Spinal cord (tissue), 10 donors: ENCODE measurements around the gene PLCD3. TPM values are rescaled to one million over a fixed set of nuclear protein-coding genes. Genes with fewer than 3 reads are reported as not detected.
"Not testable (repeated sequence)": the region's sequence is repeated elsewhere in the genome, so short reads cannot be mapped to it uniquely, and the experiment has no call there.

Experiments used
- DNase-seq, 6 donors: peaks; one replicate each; pipeline versions ENCODE4 v3.0.0 to v3.0.0-alpha.2; 2013 to 2015; ENCODE audit warnings: low spot score in 6 of 6, low read depth in 4 of 6
- H3K27ac ChIP-seq: one replicate; pipeline ENCODE4 v1.5.1; 2013; ENCODE audit warnings: low read depth, low read length, control low read depth
- H3K27me3 ChIP-seq: one replicate; pipeline ENCODE4 v1.6.1; 2013; ENCODE audit warnings: low read length; ENCODE audit not compliant: control insufficient read depth, insufficient read depth
- H3K36me3 ChIP-seq: one replicate; pipeline ENCODE4 v1.6.1; 2013; ENCODE audit warnings: low read length; ENCODE audit not compliant: control insufficient read depth, insufficient read depth
- H3K4me1 ChIP-seq: one replicate; pipeline ENCODE4 v1.6.1; 2013; ENCODE audit warnings: low read length; ENCODE audit not compliant: control insufficient read depth, insufficient read depth
- H3K4me3 ChIP-seq: one replicate; pipeline ENCODE4 v1.5.1; 2013; ENCODE audit warnings: low read depth, low read length, control low read depth
- H3K9me3 ChIP-seq: one replicate; pipeline ENCODE4 v1.6.1; 2013; ENCODE audit warnings: low read length; ENCODE audit not compliant: control insufficient read depth, insufficient read depth
- WGBS: methylation state at CpG from one replicate; pipeline ENCODE4 v1.1.5; 2013; ENCODE audit warnings: missing lambda C conversion rate; ENCODE audit not compliant: insufficient coverage; 5-methylcytosine and 5-hydroxymethylcytosine counted together
- polyA plus RNA-seq, 2 donors: library from polyadenylated mRNA; unstranded; fragments of 120-200 nt; gene quantifications; one replicate each; pipeline ENCODE4 v1.2.1, GENCODE V29; 2013; ENCODE audit not compliant: insufficient read length in 2 of 2
- total RNA-seq, 2 donors: library from RNA; depleted of rRNA in 1 of 2; stranded (reverse); fragments of 120-200 nt in 1 of 2; fragments of >200 nt in 1 of 2; gene quantifications; one replicate each; pipeline versions ENCODE4 v1.2.3 to v1.2.4, GENCODE V29; 2013 to 2014
- donor health status: healthy.

The PLCD3 gene
- total and polyA plus RNA-seq, 4 donors, result 20.1 to 115 (median 82.7) TPM

GRCh38 chr17:45128989-45129388 lies 3.3 kb downstream of the PLCD3 start:
- H3K36me3 ChIP-seq, result peaks cover 22% of the 10 kb centered on the region
- no peaks in the 10 kb centered on the region for H3K9me3 ChIP-seq
- DNase-seq, result no peak
- H3K27me3 ChIP-seq, result no peaks in the 10 kb centered on the region
- peaks cover 52% of the 10 kb centered on the region for H3K4me1 ChIP-seq
- no CpG with 5 or more reads among the region's 2 CpGs for WGBS
- H3K27ac ChIP-seq, result no peak overlapping the region
- H3K4me3 ChIP-seq, result no peak overlapping the region

GRCh38 chr17:45128331-45128730 lies 4.0 kb downstream of the PLCD3 start:
- Histone ChIP-seq H3K4me1 (peaks cover 52% of the 10 kb centered on the region), H3K27ac (peak overlapping the region; percentile 71), H3K27me3 (no peaks in the 10 kb centered on the region), H3K9me3 (no peaks in the 10 kb centered on the region), H3K36me3 (peaks cover 26% of the 10 kb centered on the region), H3K4me3 (no peak overlapping the region)
- no CpG with 5 or more reads among the region's 5 CpGs for WGBS
- no peak for DNase-seq

- Histone ChIP-seq H3K27me3 (no peaks in the 10 kb centered on the region), H3K4me1 (peaks cover 45% of the 10 kb centered on the region), H3K27ac (peak overlapping the region; percentile 71), H3K4me3 (no peak overlapping the region), H3K36me3 (peaks cover 26% of the 10 kb centered on the region), H3K9me3 (no peaks in the 10 kb centered on the region)
- 62% methylated on average over 17 of the region's 20 CpGs for WGBS
- peak in 1 of 6 donors; percentile 47 for DNase-seq
These were observed 4.6 kb downstream of the PLCD3 start for GRCh38 chr17:45127548-45128300.

DNA sequence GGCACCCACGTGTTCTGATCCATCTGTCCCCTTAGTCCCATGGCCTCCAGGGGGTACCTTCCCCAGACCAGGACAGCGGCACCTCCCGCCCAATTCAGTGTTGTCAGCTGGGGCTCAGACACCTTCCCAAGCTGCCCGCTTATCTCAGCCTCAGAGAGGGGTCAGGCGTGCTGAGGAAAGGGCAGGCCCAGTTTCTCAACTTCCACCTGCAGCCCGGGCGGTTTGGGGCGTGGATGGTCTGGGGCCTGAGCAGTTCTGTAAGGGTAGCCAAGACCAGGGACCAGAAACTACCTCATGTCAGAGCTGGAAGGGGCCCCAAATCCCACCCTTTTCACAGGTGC lies 5.1 kb downstream of the PLCD3 start:
- Histone ChIP-seq H3K4me3 (no peak overlapping the region), H3K27me3 (no peaks in the 10 kb centered on the region), H3K36me3 (peaks cover 26% of the 10 kb centered on the region), H3K4me1 (peaks cover 43% of the 10 kb centered on the region), H3K27ac (no peak overlapping the region), H3K9me3 (no peaks in the 10 kb centered on the region)
- 94% methylated on average over 3 of the region's 8 CpGs for WGBS
- no peak for DNase-seq

GRCh38 chr17:45125509-45125908 lies 6.8 kb downstream of the PLCD3 start:
- H3K4me3 ChIP-seq, result no peak overlapping the region
- H3K9me3 ChIP-seq, result no peaks in the 10 kb centered on the region
- WGBS, result 100% methylated on average over 6 of the region's 8 CpGs
- H3K27me3 ChIP-seq, result no peaks in the 10 kb centered on the region
- peaks cover 31% of the 10 kb centered on the region for H3K36me3 ChIP-seq
- DNase-seq, result no peak
- H3K27ac ChIP-seq, result no peak overlapping the region
- peaks cover 28% of the 10 kb centered on the region for H3K4me1 ChIP-seq

GRCh38 chr17:45124797-45125122 lies 7.6 kb downstream of the PLCD3 start:
- H3K4me3 ChIP-seq, H3K27me3 ChIP-seq, DNase-seq, H3K9me3 ChIP-seq, H3K27ac ChIP-seq: not testable (repeated sequence)
- Histone ChIP-seq H3K36me3 (peaks cover 35% of the 10 kb centered on the region), H3K4me1 (peaks cover 21% of the 10 kb centered on the region)
- 88% methylated on average over 4 of the region's 5 CpGs for WGBS

GRCh38 chr17:45123930-45124796 lies 8.2 kb downstream of the PLCD3 start:
- Histone ChIP-seq H3K27ac (no peak overlapping the region), H3K4me1 (peaks cover 15% of the 10 kb centered on the region)

GRCh38 chr17:45123076-45123770 lies 9.1 kb downstream of the PLCD3 start:
- no peak for DNase-seq
- no peaks in the 10 kb centered on the region for H3K27me3 ChIP-seq
- 96% methylated on average over 4 of the region's 6 CpGs for WGBS
- peaks cover 42% of the 10 kb centered on the region for H3K36me3 ChIP-seq
- H3K27ac ChIP-seq, result no peak overlapping the region
- H3K9me3 ChIP-seq, result no peaks in the 10 kb centered on the region
- peaks cover 10% of the 10 kb centered on the region for H3K4me1 ChIP-seq
- no peak overlapping the region for H3K4me3 ChIP-seq

More at GRCh38 chr17:45123930-45124796, 8.2 kb downstream of the PLCD3 start:
- WGBS, result 86% methylated on average over 9 of the region's 15 CpGs
- Histone ChIP-seq H3K9me3 (no peaks in the 10 kb centered on the region), H3K36me3 (peaks cover 38% of the 10 kb centered on the region), H3K27me3 (no peaks in the 10 kb centered on the region), H3K4me3 (no peak overlapping the region)
- no peak for DNase-seq

DNA sequence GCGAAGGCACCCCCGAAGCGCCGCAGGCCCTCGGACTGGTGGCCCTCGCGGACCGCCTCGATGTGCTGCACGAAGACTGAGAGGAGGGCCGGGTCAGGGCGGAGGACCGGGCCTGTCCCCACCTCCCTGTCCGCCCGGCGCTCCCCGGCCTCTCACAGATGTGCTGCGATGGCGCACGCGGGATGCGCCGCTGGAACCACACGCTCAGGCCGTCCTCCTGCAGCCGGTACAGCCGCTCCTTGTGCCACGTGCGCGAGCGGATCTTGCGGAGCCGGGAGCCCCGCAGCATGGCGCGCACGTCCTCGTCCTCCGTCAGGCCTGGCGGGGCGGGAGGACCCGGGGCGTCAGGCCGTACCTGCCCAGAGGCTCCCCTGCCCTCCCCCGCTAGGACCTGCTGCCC lies 11.3 kb downstream of the PLCD3 start:
- 37% methylated on average over 45 of the region's 45 CpGs for WGBS
- Histone ChIP-seq H3K36me3 (peaks cover 50% of the 10 kb centered on the region), H3K27ac (no peak overlapping the region), H3K27me3 (no peaks in the 10 kb centered on the region), H3K4me1 (no peaks in the 10 kb centered on the region), H3K9me3 (no peaks in the 10 kb centered on the region), H3K4me3 (no peak overlapping the region)
- peak in 1 of 6 donors; percentile 23 for DNase-seq
